Raji (cell line): ENCODE measurements around the gene PABPC3.

Experiments
- POLR2A ChIP-seq: IDR thresholded peaks from 2 replicates; pipeline ENCODE4 v1.6.1; 2011; ENCODE audit warnings: low read depth, low read length, control low read depth; ENCODE audit not compliant: insufficient read depth

Gene PABPC3

DNA sequence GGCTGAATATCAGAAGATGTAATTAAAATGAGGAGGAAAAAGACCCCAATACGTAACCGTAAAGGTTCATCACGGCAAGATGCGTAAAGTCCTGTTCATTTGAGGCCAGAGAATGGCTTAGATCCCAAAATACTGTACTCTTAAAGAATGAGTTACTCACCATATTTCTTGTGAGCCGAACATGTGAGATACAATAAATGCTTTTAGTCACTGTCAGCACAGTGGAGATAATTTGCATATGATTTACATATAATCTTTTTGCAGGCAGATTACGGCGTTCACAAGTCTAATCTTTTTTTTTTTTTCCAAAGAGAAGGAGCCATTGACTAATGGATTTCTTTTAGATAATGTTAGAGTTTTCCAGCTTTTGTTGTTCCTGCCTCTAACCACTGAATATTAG lies 47.8 kb downstream of the PABPC3 start:
- no peak for TF ChIP-seq POLR2A

DNA sequence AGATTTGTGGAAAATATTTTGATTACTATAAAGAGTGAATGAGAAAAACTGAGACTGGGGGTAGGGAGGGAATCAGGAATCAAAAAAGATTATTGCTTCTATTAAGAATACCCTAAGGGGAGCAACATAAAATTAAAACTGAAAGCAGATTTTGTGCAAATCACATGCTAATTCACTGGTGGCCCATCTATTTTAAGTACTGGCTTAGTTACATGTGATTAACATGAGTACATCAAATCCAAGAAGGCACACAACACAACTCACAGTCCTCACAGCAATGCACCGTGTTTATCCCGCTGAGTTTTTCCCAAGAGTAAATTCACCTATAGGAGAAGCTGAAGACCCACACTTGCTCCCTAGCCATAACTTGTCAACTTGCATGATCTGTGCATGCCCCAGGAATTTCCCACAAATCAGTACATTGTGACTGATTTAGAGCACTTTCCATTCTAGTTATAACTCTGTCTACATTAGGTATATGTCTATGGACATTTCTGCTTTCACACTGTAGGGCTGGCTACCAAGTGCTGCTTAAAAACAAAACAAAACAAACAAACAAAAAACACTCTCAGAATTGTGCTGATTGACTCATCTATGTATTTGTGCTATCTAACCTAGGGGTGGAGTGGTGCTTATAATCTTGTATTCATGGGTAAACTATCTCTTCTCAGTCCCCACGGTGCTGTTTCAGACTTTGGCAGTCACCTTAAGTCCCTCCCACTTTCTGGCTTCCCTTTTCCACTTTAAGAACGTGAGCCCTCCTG lies 51.9 kb downstream of the PABPC3 start:
- no peak for TF ChIP-seq POLR2A

DNA sequence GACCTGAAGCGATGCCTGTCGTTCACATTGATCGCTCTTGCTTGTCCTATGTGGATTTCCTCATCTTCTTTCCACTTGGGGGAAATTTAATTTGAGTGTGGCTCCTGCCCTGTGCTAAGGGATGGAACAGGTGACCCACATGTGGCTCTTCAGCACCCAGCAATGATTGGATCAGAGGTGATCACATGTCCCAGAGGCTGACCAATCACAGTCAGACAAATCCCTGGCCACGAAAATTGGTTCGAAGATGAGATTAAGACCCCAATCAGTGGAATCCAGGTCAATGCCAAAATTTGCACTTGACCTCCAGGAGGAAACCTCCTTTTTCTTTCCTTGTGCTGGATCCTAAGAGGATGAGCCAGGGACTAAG lies 52.5 kb downstream of the PABPC3 start:
- no peak for TF ChIP-seq POLR2A
